Tibial nerve (tissue), 4 donors: ENCODE measurements around the gene ARHGAP11A.

Source experiments
- EP300 ChIP-seq, 2 donors: sonication (generic); formaldehyde crosslinking; IDR thresholded peaks; one replicate each; pipeline ENCODE4 v1.6.1; 2017; ENCODE audit warnings: antibody characterized with exemption in 2 of 2, mild to moderate bottlenecking in 1 of 2
- POLR2A ChIP-seq, 2 donors: fragments of 450-650 bp; IDR thresholded peaks; one replicate each; pipeline ENCODE4 v1.6.1; 2017; ENCODE audit warnings: antibody characterized with exemption in 2 of 2, mild to moderate bottlenecking in 2 of 2, moderate library complexity in 2 of 2
- TF ChIP-seq, protein P1 (sequence below), 5 experiments: fragments of 200-600 bp in 3 of 5; fragments of 450-650 bp in 2 of 5; sonication (generic) in 3 of 5; IDR thresholded peaks; one replicate each; pipeline ENCODE4 v1.5.1; 2016 to 2019; ENCODE audit warnings: antibody characterized with exemption in 5 of 5, mild to moderate bottlenecking in 3 of 5, moderate library complexity in 2 of 5

DNA sequence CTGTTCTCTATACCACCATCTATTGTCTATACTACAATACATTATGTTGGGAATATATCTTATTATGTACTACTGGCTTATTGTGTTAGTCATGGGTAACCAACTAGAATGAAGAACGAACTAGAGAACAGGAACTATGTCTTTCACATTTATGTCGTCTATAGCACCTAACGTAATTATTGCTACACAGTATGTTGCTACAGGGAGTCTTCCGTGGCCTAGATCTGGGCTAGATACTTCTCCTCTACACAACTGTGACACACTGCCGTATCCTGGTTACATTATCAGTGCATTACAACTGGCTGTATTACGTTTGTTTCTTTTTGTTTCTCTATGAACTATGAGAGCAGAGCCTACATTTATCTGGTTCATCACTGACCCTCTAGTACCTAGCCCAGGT lies 60.2 kb downstream of the ARHGAP11A start:
- TF ChIP-seq, protein P1, sequence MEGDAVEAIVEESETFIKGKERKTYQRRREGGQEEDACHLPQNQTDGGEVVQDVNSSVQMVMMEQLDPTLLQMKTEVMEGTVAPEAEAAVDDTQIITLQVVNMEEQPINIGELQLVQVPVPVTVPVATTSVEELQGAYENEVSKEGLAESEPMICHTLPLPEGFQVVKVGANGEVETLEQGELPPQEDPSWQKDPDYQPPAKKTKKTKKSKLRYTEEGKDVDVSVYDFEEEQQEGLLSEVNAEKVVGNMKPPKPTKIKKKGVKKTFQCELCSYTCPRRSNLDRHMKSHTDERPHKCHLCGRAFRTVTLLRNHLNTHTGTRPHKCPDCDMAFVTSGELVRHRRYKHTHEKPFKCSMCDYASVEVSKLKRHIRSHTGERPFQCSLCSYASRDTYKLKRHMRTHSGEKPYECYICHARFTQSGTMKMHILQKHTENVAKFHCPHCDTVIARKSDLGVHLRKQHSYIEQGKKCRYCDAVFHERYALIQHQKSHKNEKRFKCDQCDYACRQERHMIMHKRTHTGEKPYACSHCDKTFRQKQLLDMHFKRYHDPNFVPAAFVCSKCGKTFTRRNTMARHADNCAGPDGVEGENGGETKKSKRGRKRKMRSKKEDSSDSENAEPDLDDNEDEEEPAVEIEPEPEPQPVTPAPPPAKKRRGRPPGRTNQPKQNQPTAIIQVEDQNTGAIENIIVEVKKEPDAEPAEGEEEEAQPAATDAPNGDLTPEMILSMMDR (IDR thresholded peaks at IDR 0.05) = no peak
- TF ChIP-seq POLR2A (IDR thresholded peaks at IDR 0.05) (no peak), EP300 (IDR thresholded peaks at IDR 0.05) (no peak)
